ENCODE results near the gene UMPS. TPM values are rescaled to one million over a fixed set of nuclear protein-coding genes. Genes with fewer than 3 reads are reported as not detected.

UMPS gene
- total and polyA plus RNA-seq, 2 donors (not counting 1 experiment from before 2014, with no cell fraction given): 6.6 to 21.4 TPM

GRCh38 chr3:124686028-124686670 is 44.1 kb upstream of the UMPS start:
- ATAC-seq (ENCODE audit: low read depth): no peak
- ChIA-PET POLR2A (no interaction called here), CTCF (interaction anchor here (0.8 to 8.5 kb wide), 3 partner anchors 8 to 134 kb away, joined by 3 to 145 read pairs (median 3); no protein-coding TSS in a partner anchor)
- Mint-ChIP-seq H3K4me3 (no peak overlapping the region), H3K9me3 (ENCODE audit: insufficient read depth) (no peaks in the 10 kb centered on the region), H3K27me3 (peaks cover 24% of the 10 kb centered on the region), H3K27ac (no peak overlapping the region), H3K4me1 (peaks cover 4% of the 10 kb centered on the region)
- H3K27ac ChIP-seq (ENCODE audit: low read length in 2 of 2): no peak overlapping the region
- WGBS (ENCODE audit: insufficient coverage): no CpG with 5 or more reads among the region's 3 CpGs
- no peaks in the 10 kb centered on the region for H4K20me1 ChIP-seq (ENCODE audit: control insufficient read depth, insufficient read depth, low read length, poor library complexity, severe bottlenecking)
- no peak overlapping the region for H3K4me2 ChIP-seq (replicated peaks; ENCODE audit: low read depth, low read length, poor library complexity, severe bottlenecking)
- intact Hi-C loops (cut with micrococcal nuclease): no loop called here
- no peak overlapping the region for H3K4me3 ChIP-seq (ENCODE audit: control extremely low read depth in 1 of 5, extremely low read depth in 1 of 5, insufficient read depth in 1 of 5, low read depth in 2 of 5, low read length in 4 of 5)
- H3K27me3 ChIP-seq (replicated peaks in 1 of 4; ENCODE audit: control extremely low read depth in 1 of 4, control insufficient read depth in 3 of 4, insufficient read depth in 4 of 4, low read length in 3 of 4): peaks cover 0 to 4% (median 0%) of the 10 kb centered on the region in 4 experiments
- no peak overlapping the region for H2AFZ ChIP-seq (ENCODE audit: insufficient read depth, low read depth, low read length, poor library complexity, severe bottlenecking)
- DNase-seq: no peak
- no peaks in the 10 kb centered on the region for H3K9me3 ChIP-seq (ENCODE audit: control extremely low read depth in 1 of 3, control insufficient read depth in 2 of 3, insufficient read depth in 1 of 3, low read length in 2 of 3)
- H3K36me3 ChIP-seq (replicated peaks in 1 of 2; ENCODE audit: control extremely low read depth in 1 of 2, control insufficient read depth in 1 of 2, extremely low read depth in 1 of 2, insufficient read depth in 2 of 2, low read length in 1 of 2): no peaks in the 10 kb centered on the region
- TF ChIP-seq CTCF (IDR thresholded peaks at IDR 0.05) (no peak), EZH2 (IDR thresholded peaks at IDR 0.05; ENCODE audit: borderline replicate concordance, insufficient read depth, low read depth, low read length, poor library complexity, severe bottlenecking) (no peak)
- no peaks in the 10 kb centered on the region for H3K4me1 ChIP-seq (ENCODE audit: control insufficient read depth in 2 of 2, insufficient read depth in 2 of 2, low read length in 2 of 2)
- H3K79me2 ChIP-seq (ENCODE audit: control insufficient read depth, insufficient read depth, low read length): no peaks in the 10 kb centered on the region
- H3K9ac ChIP-seq (ENCODE audit: low read length): no peak overlapping the region
